Vagina (tissue), 2 donors: Measurements from ENCODE around the gene IL17RE.

ENCODE experiments used
- POLR2A ChIP-seq, 2 donors: fragments of 450-650 bp; IDR thresholded peaks; one replicate each; pipeline ENCODE4 v1.6.1; 2017; ENCODE audit warnings: antibody characterized with exemption in 2 of 2, mild to moderate bottlenecking in 2 of 2, moderate library complexity in 2 of 2
- POLR2AphosphoS5 ChIP-seq, 2 donors: sonication (generic); formaldehyde crosslinking; IDR thresholded peaks; one replicate each; pipeline ENCODE4 v1.9.0; 2017; ENCODE audit warnings: antibody characterized with exemption in 2 of 2, mild to moderate bottlenecking in 2 of 2, low read depth in 1 of 2; ENCODE audit not compliant: insufficient read depth in 1 of 2
- TF ChIP-seq, protein P1 (sequence below), 3 experiments: fragments of 450-650 bp in 2 of 3; fragments of 200-600 bp in 1 of 3; sonication (generic) in 1 of 3; IDR thresholded peaks; one replicate each; pipeline ENCODE4 v1.5.1; 2017 to 2019; ENCODE audit warnings: antibody characterized with exemption in 3 of 3, mild to moderate bottlenecking in 2 of 3, moderate library complexity in 2 of 3

DNA sequence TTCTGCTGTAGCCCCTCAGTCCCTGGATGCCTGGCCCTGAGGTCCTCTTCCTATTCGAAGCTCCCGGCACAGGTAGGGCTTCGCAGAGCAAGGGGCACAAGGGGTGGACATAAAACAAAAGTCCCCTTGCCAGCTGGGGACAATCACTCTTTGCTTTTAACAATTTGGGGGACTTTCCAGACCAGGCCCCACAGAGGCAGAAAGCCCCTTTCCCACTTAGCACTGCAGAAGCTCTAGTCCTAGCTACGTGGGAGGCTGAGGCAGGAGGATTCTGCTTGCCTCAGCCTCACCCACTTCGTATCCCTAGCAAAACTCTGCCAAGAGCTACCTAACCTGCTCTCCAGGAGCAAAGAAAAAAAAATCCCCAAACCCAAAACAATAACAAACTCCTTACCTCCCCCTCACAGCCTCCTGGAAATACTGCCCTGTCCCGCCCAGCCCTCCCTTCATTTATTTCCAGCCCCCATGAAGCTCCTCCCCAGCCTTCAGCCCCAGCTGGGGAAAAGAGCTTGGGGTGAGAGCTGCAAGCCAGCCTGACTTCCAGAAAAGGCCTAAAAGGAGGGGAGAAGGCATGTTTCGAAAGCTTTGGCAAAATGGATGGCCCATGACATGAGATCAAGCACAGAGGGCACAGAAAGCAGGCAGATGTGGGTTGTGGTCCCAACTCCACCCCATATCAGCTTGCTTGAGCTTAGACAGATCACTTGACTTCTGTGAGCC lies 22.7 kb upstream of the IL17RE start, which contains the start of gene CIDEC:
- TF ChIP-seq, protein P1, sequence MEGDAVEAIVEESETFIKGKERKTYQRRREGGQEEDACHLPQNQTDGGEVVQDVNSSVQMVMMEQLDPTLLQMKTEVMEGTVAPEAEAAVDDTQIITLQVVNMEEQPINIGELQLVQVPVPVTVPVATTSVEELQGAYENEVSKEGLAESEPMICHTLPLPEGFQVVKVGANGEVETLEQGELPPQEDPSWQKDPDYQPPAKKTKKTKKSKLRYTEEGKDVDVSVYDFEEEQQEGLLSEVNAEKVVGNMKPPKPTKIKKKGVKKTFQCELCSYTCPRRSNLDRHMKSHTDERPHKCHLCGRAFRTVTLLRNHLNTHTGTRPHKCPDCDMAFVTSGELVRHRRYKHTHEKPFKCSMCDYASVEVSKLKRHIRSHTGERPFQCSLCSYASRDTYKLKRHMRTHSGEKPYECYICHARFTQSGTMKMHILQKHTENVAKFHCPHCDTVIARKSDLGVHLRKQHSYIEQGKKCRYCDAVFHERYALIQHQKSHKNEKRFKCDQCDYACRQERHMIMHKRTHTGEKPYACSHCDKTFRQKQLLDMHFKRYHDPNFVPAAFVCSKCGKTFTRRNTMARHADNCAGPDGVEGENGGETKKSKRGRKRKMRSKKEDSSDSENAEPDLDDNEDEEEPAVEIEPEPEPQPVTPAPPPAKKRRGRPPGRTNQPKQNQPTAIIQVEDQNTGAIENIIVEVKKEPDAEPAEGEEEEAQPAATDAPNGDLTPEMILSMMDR (IDR thresholded peaks at IDR 0.05): no peak
- TF ChIP-seq POLR2AphosphoS5 (IDR thresholded peaks at IDR 0.05; ENCODE audit: insufficient read depth in 1 of 2, low read depth in 1 of 2) (no peak), POLR2A (IDR thresholded peaks at IDR 0.05) (no peak)
